GM21529 (cell line): ENCODE measurements around the gene UBE2L5.

Experiments
- ATAC-seq: cut with Tn5 transposase; IDR thresholded peaks from one replicate; pipeline ENCODE4 v1.9.1; 2021; ENCODE audit not compliant: unreplicated experiment

Gene UBE2L5

DNA sequence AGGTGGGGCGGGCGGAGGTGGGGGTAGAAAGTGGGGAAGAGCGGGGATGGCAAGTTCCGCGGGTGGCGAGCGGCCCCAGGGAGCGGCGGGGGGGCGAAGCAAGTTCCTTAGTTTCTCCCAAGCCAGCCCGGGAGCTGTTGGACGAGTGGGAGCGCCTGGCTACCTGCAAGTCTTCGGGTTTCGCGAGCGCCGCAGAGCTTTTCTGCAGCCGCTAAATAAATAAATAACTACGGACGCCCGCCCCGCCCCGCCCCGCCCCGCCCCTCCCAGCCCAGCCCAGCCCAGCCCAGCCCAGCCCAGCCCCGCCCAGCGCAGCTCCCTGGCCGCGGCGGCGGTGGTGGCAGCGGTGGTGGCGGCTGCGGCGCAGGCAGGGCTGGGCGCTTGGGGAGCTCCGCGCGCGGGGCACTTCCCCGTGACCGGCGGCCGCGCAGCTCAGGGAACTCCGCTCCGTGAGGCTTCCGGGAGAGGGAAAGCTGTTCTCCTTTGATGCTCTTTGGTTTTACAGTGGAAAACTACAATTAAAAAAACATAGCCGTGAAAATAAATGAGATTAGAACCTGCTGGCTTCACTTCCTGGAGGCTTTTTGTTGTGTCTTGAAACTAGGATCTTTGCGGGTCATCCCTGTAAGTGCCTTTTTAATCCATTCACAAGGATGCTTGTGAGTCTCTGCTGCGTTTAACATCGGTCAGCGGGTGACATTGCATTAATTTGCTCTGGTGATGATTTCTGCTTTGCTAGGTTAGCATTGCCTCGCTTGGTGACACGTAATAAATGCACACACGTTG is at the start of gene UBE2L5:
TSS of gene UBE2L5 (plus strand) at position 440 of the 786 bp plus-strand sequence. CDS start 5,498 bp downstream, outside the sequence.
- peak; percentile 74 for ATAC-seq

DNA sequence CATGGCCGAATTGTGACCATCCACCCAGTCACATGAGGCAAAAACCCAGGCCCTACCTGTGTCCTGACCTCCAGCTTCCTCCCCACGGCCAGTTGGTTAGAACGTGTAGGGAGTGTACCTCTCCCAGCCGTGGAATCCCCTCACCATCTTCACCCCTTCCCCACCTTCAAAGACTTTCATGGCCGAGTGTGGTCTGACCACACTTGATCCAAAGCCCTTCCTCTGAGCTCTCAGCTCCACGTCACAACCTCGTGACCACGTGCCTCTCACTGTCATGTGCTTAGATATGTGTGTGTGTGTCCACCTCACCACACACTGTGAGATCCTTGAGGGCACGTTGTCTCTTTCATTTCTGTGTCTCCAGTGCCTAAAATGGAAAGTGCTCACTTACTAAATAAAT is 48.6 kb upstream of the UBE2L5 start:
- no peak for ATAC-seq

DNA sequence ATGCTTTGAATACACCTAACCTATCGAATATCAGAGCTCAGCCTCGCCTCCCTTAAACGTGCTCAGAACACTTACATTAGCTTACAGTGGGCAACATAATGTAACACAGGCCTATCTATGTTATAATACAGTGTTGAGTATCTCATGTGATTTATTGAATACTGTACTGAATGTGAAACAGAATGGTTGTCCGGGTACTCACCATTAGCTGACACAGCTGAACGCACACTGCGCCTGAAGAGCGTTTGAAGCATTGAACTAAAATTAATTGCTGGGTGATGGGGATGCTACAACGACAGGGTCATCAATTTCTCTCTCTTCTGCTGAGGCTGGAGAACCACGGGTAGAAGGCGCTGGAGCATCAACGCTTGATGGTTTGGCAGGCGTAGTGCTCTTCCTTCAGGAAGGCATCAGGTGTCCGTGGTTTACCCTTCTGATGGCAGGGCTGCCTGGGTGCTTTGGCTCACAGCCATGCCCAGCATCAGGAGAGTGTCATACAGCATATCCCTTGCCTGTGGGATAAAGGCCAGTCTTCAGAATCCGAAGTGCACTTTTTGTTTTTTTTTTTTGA is 46.9 kb upstream of the UBE2L5 start:
- ATAC-seq: no peak

DNA sequence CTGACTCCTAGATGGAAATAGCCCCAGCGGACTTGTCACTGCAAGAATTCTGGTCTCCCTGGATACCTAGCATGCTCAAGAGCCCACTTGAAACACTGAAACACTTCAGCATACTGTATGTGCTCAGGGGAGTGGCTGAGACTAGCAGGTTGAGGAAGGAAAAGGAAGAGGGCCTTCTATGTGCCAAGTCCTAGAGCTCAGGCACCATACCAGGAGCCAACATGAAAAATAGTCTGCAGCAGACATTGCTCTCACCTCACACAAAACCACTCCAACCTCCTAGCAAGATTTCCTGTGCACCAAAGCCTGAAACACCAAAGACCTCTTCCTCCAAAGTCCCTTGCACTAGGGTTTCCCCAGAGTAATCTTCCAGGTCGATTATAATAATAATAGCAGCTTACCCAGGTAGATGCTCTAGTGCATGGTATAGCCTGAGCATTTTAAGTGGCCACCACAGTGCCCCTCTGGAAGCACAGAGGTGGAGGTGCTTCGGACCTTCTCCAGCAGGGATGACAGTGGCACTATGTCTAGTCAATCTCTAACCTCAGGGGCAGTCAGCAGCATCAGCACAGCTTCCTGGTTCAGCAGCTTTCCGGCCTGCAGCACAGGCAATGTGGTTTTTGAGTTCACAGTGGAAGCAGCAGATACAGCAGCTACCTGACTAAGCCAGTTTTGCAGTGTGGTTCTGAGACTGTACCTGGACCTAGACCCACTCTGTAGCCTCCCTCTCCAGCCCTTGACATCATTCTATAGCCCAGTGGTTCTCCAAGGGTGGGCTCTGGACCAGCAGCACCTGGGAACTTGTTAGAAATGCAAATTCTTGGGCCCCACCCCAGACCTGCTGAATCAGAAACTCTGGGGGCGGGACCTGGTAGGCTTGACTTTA is 45.6 kb upstream of the UBE2L5 start:
- peak; percentile 69 for ATAC-seq

- no peak for ATAC-seq
These were observed 45.0 kb upstream of the UBE2L5 start for GRCh38 chr13:30377312-30377685.

DNA sequence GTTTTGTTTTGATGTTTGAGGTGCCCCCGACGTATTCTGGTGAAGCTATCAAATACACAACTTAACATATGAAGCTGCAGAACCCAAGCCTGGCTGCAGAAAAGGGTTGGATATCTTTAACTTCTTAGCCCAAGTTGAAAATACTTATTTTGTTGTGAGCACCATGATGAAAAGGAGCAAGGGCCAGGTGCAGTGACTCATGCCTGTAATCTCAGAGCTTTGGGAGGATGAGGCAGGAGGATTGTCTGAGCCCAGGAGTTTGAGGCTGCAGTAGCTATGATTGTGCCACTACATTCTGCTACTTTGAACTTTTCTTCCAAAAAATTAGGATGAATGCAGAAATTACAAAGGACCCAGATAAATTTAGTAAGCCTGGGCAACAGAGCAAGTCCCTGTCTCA is 44.1 kb upstream of the UBE2L5 start:
- ATAC-seq: no peak

- ATAC-seq: no peak
These were observed 41.2 kb upstream of the UBE2L5 start for GRCh38 chr13:30381049-30381448.

DNA sequence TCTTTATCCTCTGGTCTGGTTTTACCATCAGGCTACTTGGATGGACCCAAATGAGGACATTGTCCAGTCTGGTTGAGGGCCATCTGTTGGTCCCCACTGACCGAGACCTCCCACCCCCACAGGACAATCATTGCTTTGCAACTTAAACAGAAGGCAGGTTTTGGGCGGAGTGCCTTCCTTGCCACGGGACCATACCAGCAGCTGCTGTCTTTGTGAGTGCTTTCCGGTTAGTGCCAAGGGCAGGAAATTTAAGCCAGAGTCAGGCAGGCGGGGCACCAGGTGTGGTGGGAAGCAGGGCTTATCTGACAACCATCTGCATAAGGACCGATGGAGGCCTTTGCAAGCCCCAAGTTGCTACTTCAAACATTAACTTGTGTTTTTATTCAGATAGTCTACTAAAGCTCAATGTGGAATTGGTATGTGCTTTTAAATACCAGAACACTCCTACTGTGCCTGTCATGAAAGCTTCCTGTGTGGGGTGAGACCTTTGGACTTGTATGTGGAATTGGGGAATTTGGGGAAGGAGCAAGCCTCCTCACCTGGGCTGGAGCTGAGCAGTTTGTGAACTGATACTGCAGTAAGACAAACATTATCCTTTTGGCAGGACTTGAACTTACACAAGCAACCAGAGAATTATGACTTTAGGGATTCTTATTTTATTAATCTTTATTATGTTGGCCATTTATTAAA is 39.3 kb upstream of the UBE2L5 start:
- ATAC-seq: no peak

DNA sequence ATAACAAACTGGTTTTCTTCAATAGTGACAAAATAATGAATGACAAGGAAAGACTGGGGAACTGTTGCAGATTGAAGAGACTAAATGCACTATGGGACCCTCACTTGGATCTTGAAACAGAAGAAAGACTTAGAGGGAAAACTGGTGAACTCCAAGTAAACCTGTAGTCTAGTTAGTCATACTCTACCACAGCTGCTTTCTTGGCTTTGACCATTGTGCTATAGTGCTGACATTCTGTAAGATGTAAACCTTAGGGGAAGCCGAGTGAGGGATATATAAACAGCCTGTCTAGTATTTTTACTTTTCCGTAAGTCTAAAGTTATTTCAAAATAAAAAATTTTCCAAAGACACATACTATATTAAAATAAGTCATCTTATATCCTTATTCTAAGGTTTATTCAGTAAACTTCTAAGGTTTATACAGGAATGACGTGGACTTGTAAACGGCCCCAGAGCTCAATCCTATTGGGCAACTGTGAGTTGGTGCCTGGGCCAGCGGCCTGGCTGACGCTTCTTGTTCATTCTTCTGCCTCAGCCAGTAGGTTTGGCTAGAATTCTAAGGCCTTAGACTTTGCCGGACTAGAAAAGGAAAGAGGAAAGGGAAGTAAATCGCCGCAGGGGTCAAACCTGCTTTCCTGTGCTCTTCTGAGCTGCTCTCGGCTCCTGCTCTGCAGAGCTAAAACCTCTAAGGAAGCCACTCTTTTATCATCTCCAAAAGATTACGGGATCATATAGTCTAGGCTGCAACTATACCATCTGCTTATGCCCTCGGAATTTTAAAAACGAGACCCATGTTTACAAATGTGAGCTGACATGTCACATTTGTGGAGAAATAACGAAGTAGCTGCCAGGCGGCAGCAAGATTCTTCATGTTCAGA is 33.6 kb upstream of the UBE2L5 start:
- no peak for ATAC-seq

DNA sequence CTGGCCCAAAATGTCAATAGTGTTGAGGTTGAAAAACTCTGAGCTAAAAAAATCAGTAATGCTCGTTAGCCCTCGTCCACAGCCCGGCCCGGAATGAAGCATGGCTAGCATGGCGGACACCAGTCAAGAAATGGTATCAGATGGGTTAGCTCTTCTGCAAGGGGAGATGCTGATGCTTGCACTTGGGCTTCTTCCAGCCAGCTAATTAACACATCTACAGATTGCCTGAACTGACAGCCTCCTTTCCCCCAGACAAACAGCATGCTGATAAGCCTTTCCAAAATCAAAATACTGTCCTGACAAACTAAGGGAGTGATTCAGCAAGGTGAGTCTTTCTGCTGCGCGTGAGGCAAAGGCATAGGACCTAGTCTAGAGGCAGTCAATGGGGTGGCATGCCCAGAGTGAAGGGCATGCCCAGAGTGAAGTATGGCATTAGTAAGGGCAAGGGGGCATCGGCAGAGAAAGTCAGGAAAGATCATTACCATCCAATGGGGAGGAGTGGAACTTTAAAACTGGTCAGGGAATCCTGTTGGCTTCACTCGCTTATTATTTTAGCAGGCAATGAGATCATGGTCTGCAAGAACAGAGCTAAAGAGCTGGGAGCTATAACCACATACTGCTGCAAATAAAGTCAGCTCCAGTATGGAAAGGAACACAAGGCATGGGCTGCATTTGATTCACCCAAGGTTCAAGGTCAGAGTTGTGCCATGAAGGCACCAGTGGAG is 30.2 kb upstream of the UBE2L5 start:
- no peak for ATAC-seq

- ATAC-seq: no peak
These were observed 29.6 kb upstream of the UBE2L5 start for GRCh38 chr13:30392681-30393045.

GRCh38 chr13:30394751-30395191 is 27.5 kb upstream of the UBE2L5 start:
- ATAC-seq: peak; percentile 72

DNA sequence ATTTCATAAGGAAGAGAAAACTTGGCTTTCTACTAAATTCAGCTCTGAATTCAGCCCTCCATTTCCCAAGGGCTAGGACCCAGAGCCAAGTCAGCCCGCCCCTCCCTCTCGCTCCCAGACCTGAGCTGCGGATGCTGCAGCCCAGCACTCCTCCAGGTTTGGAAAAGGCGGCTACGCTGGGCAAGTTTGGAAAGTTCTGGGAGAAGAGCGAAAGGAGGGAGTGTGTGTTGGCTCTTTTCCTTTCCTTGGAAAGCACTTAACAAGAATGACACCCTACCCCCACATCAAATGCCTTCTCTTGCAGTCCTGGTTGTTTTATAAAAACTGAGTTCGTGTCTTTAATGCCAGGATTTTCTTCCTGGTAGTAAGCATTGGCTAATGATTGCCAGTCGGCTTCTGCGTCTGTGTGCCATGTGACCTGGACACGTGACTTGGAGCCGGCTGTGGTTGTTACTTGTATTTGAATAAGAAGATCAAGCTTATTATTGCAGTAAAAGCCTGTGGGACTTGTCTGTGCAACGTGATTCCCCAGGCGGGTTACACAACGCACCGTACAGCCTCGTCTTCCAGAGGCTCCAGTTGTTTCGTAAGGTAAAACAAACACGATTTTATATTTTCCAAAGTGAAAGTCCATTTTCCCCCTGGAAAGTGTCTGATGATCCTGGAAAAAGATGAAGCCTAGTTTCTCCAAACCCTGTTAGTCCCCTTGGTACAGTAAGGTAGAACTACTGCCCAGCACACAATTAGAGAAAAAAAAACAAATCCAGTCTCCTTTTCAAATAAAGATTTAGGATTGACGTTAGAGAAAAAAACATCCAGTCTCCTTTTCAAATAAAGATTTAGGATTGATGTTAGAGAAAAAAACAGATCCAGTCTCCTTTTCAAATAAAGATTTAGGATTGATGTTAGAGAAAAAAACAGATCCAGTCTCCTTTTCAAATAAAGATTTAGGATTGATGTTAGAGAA is 26.8 kb upstream of the UBE2L5 start:
- ATAC-seq: peak; percentile 56

- no peak for ATAC-seq
These were observed 25.7 kb upstream of the UBE2L5 start for GRCh38 chr13:30396434-30397075.

GRCh38 chr13:30398601-30399072 is 23.7 kb upstream of the UBE2L5 start:
- no peak for ATAC-seq

- no peak for ATAC-seq
These were observed 21.9 kb upstream of the UBE2L5 start for GRCh38 chr13:30400376-30400775.

DNA sequence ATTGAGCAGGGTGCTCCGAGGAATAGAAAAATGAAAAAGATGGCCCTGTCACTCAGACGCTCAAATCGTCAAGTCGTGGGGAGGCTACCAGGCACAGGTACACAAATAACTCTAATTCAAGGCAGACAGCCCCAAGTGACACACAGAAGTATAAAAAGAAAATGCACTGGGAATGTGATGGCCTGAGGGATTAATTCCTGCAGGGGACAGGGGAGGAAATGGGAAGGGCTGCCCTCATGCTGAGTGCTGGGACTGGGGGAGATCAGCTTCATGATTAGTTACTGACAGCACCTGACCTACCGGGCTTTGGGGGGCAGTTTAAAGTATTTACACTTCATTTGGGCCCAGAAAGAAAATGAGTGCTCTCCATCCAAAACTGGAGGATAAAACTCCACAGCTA is 20.9 kb upstream of the UBE2L5 start:
- ATAC-seq: no peak

DNA sequence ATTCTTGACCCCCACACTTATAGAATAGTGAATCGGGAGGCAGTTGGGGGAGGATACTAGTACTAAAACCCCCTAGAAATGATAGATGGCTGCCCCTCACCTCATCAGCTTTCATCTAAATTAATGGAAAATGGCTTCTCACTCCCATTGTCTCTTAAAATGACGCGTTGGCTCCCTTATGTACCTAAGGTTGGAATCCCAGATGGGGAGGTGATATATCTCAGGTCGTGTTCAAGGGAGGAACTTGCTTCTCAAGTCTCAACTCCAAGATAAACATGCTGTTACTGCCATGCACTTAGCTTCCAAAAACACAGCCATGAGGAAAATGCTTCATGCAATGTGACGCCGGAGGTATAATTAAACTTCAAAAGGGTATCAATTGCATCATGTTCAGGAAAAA is 18.8 kb upstream of the UBE2L5 start:
- ATAC-seq: no peak
